IMR-90 (cell line): Measurements from ENCODE around the gene MTFR1L. TPM values are rescaled to one million over a fixed set of nuclear protein-coding genes. Genes with fewer than 3 reads are reported as not detected.

Source experiments
- ATAC-seq: fragments of 200-7000 bp; cut with Tn5 transposase; 2 replicates; pipeline ENCODE4 v1.9.1; 2020; ENCODE audit warnings: low read depth, mild to moderate bottlenecking, moderate library complexity
- BruUV-seq: library from RNA; stranded (reverse); fragments of 400-500 nt; replicated peaks from 2 replicates; lab custom pipeline; 2021; lab: Mats Ljungman, UMichigan
- CTCF ChIA-PET: fragments of 300-600 bp; formaldehyde crosslinking; extraction: SDS; loops from one replicate; lab custom pipeline; 2021; ENCODE audit warnings: antibody characterized with exemption; lab: Yijun Ruan, JAX
- POLR2A ChIA-PET: fragments of 300-600 bp; sonication (Branson Sonifier 250); formaldehyde crosslinking; loops from one replicate; lab custom pipeline; 2022; ENCODE audit warnings: antibody characterized with exemption; ENCODE audit not compliant: unreplicated experiment; lab: Charles Lee
- DNase-seq: peaks from one replicate; pipeline ENCODE4 v3.0.0; 2013
- H2AFZ ChIP-seq: replicated peaks from 2 replicates; pipeline ENCODE3; 2013; ENCODE audit warnings: low read length, mild to moderate bottlenecking; ENCODE audit not compliant: poor library complexity
- H2AK5ac ChIP-seq: 2 replicates; pipeline ENCODE4 v1.6.1; 2013; ENCODE audit warnings: low read depth, low read length, inconsistent platforms
- H2AK9ac ChIP-seq: replicated peaks from 2 replicates; pipeline ENCODE3; 2013; ENCODE audit warnings: mild to moderate bottlenecking, low read depth, low read length, moderate library complexity; ENCODE audit not compliant: poor library complexity
- H2BK120ac ChIP-seq: 2 replicates; pipeline ENCODE4 v1.6.1; 2013; ENCODE audit warnings: low read depth, low read length, inconsistent platforms
- H2BK15ac ChIP-seq: 3 replicates; pipeline ENCODE4 v1.6.1; 2013; ENCODE audit warnings: low read depth, low read length, inconsistent platforms
- H2BK20ac ChIP-seq: 2 replicates; pipeline ENCODE4 v1.6.1; 2013; ENCODE audit warnings: low read depth, mild to moderate bottlenecking, inconsistent platforms, low read length, moderate library complexity
- H2BK5ac ChIP-seq: 2 replicates; pipeline ENCODE4 v1.6.1; 2013; ENCODE audit warnings: mild to moderate bottlenecking, low read depth, low read length, inconsistent platforms; ENCODE audit not compliant: poor library complexity, severe bottlenecking
- H3K14ac ChIP-seq: replicated peaks from 2 replicates; pipeline ENCODE4 v1.6.1; 2013; ENCODE audit warnings: low read depth, low read length, inconsistent platforms
- H3K18ac ChIP-seq: 2 replicates; pipeline ENCODE4 v1.6.1; 2013; ENCODE audit warnings: low read depth, low read length, control low read depth
- H3K23ac ChIP-seq: 2 replicates; pipeline ENCODE4 v1.6.1; 2013; ENCODE audit warnings: low read depth, low read length, inconsistent platforms
- H3K27ac ChIP-seq: 2 replicates; pipeline ENCODE4 v1.5.1; 2013; ENCODE audit warnings: mild to moderate bottlenecking, control low read depth, low read length; ENCODE audit not compliant: insufficient read depth
- H3K27me3 ChIP-seq: 2 replicates; pipeline ENCODE4 v1.6.1; 2013; ENCODE audit warnings: low read length; ENCODE audit not compliant: control insufficient read depth, insufficient read depth
- H3K36me3 ChIP-seq: 2 replicates; pipeline ENCODE4 v1.6.1; 2013; ENCODE audit warnings: low read length, mixed read lengths; ENCODE audit not compliant: control insufficient read depth, insufficient read depth
- H3K4ac ChIP-seq: 2 replicates; pipeline ENCODE4 v1.6.1; 2013; ENCODE audit warnings: low read depth, low read length, inconsistent platforms
- H3K4me1 ChIP-seq: 2 replicates; pipeline ENCODE4 v1.6.1; 2013; ENCODE audit warnings: low read length, mixed read lengths; ENCODE audit not compliant: control insufficient read depth, insufficient read depth
- H3K4me2 ChIP-seq: 2 replicates; pipeline ENCODE4 v1.6.1; 2013; ENCODE audit warnings: low read depth, mild to moderate bottlenecking, control low read depth, low read length, moderate library complexity
- H3K4me3 ChIP-seq: 2 replicates; pipeline ENCODE4 v1.5.1; 2013; ENCODE audit warnings: low read depth, mild to moderate bottlenecking, control low read depth, low read length, moderate library complexity; ENCODE audit not compliant: insufficient read depth
- H3K56ac ChIP-seq: 2 replicates; pipeline ENCODE4 v1.6.1; 2013; ENCODE audit warnings: low read length, inconsistent platforms; ENCODE audit not compliant: insufficient read depth; ENCODE audit errors: extremely low read depth
- H3K79me1 ChIP-seq, 2 experiments: 2 replicates each; pipeline ENCODE4 v1.6.1; 2013; ENCODE audit warnings: low read length in 2 of 2, inconsistent platforms in 1 of 2, low read depth in 1 of 2
- H3K9ac ChIP-seq: 2 replicates; pipeline ENCODE4 v1.6.1; 2013; ENCODE audit warnings: low read depth, low read length, control low read depth
- H3K9me1 ChIP-seq: 2 replicates; pipeline ENCODE4 v1.6.1; 2013; ENCODE audit warnings: low read length, inconsistent platforms; ENCODE audit not compliant: insufficient read depth
- H3K9me3 ChIP-seq: 2 replicates; pipeline ENCODE4 v1.6.1; 2013; ENCODE audit warnings: low read length; ENCODE audit not compliant: control insufficient read depth, insufficient read depth
- H4K20me1 ChIP-seq: 2 replicates; pipeline ENCODE4 v1.6.1; 2013; ENCODE audit warnings: low read length, inconsistent platforms; ENCODE audit not compliant: insufficient read depth
- H4K5ac ChIP-seq: 2 replicates; pipeline ENCODE4 v1.6.1; 2013; ENCODE audit warnings: mild to moderate bottlenecking, low read depth, low read length, control low read depth
- H4K8ac ChIP-seq, 2 experiments: 2 replicates each; pipeline ENCODE4 v1.6.1; 2013; ENCODE audit warnings: low read depth in 2 of 2, low read length in 2 of 2, control low read depth in 1 of 2, inconsistent platforms in 1 of 2
- H4K91ac ChIP-seq: 2 replicates; pipeline ENCODE4 v1.6.1; 2013; ENCODE audit warnings: low read depth, low read length, inconsistent platforms; ENCODE audit not compliant: insufficient read depth
- BHLHE40 ChIP-seq: fragments of 150-350 bp; IDR thresholded peaks from 2 replicates; pipeline ENCODE4 v1.6.1; 2016; ENCODE audit warnings: mild to moderate bottlenecking, low read depth, low read length
- CEBPB ChIP-seq: IDR thresholded peaks from 2 replicates; pipeline ENCODE4 v1.6.1; 2012; ENCODE audit warnings: low read depth, low read length, improper control_type of control experiment
- CHD1 ChIP-seq: IDR thresholded peaks from 2 replicates; pipeline ENCODE4 v1.6.1; 2012; ENCODE audit warnings: low read depth, low read length, improper control_type of control experiment
- FOS ChIP-seq: fragments of 150-350 bp; IDR thresholded peaks from 2 replicates; pipeline ENCODE4 v1.6.1; 2016; ENCODE audit warnings: low read depth, low read length
- MAFK ChIP-seq: IDR thresholded peaks from 2 replicates; pipeline ENCODE4 v1.6.1; 2012; ENCODE audit warnings: low read depth, low read length, improper control_type of control experiment
- MAZ ChIP-seq: IDR thresholded peaks from 2 replicates; pipeline ENCODE4 v1.6.1; 2012; ENCODE audit warnings: low read depth, mild to moderate bottlenecking, low read length, improper control_type of control experiment, moderate library complexity, borderline replicate concordance
- MXI1 ChIP-seq: IDR thresholded peaks from 2 replicates; pipeline ENCODE4 v1.6.1; 2012; ENCODE audit warnings: low read depth, mild to moderate bottlenecking, low read length, moderate library complexity, borderline replicate concordance
- NFE2L2 ChIP-seq: fragments of 150-350 bp; IDR thresholded peaks from 2 replicates; pipeline ENCODE4 v1.6.1; 2016; ENCODE audit warnings: low read depth, mild to moderate bottlenecking, low read length
- POLR2A ChIP-seq: IDR thresholded peaks from 2 replicates; pipeline ENCODE4 v1.6.1; 2012; ENCODE audit warnings: mild to moderate bottlenecking, low read depth, low read length
- RAD21 ChIP-seq: IDR thresholded peaks from 2 replicates; pipeline ENCODE4 v1.6.1; 2012; ENCODE audit warnings: low read length, improper control_type of control experiment
- RCOR1 ChIP-seq: IDR thresholded peaks from 2 replicates; pipeline ENCODE4 v1.6.1; 2012; ENCODE audit warnings: mild to moderate bottlenecking, low read length, improper control_type of control experiment; ENCODE audit not compliant: insufficient replicate concordance
- RFX5 ChIP-seq: IDR thresholded peaks from 2 replicates; pipeline ENCODE4 v1.8.0; 2012; ENCODE audit warnings: low read depth, mild to moderate bottlenecking, low read length, moderate library complexity
- SMC3 ChIP-seq: fragments of 150-350 bp; IDR thresholded peaks from 2 replicates; pipeline ENCODE4 v1.6.1; 2016; ENCODE audit warnings: low read depth, mild to moderate bottlenecking, antibody characterized with exemption, low read length, moderate library complexity
- WGBS, 2 experiments: methylation state at CpG; one replicate each; pipeline versions ENCODE4 v1.1.5 to v1.1.7; 2013; ENCODE audit warnings: missing lambda C conversion rate in 2 of 2; ENCODE audit not compliant: insufficient read length in 1 of 2; ENCODE audit errors: extremely low coverage in 2 of 2; 5-methylcytosine and 5-hydroxymethylcytosine counted together
- dilution Hi-C: fragments of 300-500 bp; cut with HindIII; formaldehyde crosslinking; loops from one replicate; pipeline ENCODE4 v1.14.3; 2018; ENCODE audit warnings: low sequenced_read_pairs; ENCODE audit not compliant: unreplicated experiment
- in situ Hi-C: fragments of 300-500 bp; cut with MboI; formaldehyde crosslinking; loops from 3 replicates; pipeline ENCODE4 v1.14.3; 2019; ENCODE audit warnings: low sequenced_read_pairs, inconsistent platforms, mixed read lengths
- intact Hi-C: fragments of 100-400 bp; cut with micrococcal nuclease; formaldehyde crosslinking; loops from 2 replicates; pipeline ENCODE4 v1.10.0; 2022
- polyA plus RNA-seq, 3 experiments: library from polyadenylated mRNA; depleted of rRNA; stranded (reverse); fragments of >200 nt; gene quantifications; 2 replicates each; pipeline ENCODE4 v1.2.3, GENCODE V29; 2012; ENCODE audit warnings: low replicate concordance in 1 of 3
- total RNA-seq: library from RNA; depleted of rRNA; stranded (reverse); fragments of >200 nt; gene quantifications from 2 replicates; pipeline ENCODE4 v1.2.3, GENCODE V29; 2012
- TF ChIP-seq, protein P1 (sequence below): conservative IDR thresholded peaks from 2 replicates; pipeline ENCODE4 v1.5.1; 2012; ENCODE audit warnings: mild to moderate bottlenecking, low read depth, low read length, improper control_type of control experiment

The MTFR1L gene
- total and polyA plus RNA-seq, 2 of the 4 experiments (the other 2 are of a cell fraction): 69.1 to 69.7 TPM

DNA sequence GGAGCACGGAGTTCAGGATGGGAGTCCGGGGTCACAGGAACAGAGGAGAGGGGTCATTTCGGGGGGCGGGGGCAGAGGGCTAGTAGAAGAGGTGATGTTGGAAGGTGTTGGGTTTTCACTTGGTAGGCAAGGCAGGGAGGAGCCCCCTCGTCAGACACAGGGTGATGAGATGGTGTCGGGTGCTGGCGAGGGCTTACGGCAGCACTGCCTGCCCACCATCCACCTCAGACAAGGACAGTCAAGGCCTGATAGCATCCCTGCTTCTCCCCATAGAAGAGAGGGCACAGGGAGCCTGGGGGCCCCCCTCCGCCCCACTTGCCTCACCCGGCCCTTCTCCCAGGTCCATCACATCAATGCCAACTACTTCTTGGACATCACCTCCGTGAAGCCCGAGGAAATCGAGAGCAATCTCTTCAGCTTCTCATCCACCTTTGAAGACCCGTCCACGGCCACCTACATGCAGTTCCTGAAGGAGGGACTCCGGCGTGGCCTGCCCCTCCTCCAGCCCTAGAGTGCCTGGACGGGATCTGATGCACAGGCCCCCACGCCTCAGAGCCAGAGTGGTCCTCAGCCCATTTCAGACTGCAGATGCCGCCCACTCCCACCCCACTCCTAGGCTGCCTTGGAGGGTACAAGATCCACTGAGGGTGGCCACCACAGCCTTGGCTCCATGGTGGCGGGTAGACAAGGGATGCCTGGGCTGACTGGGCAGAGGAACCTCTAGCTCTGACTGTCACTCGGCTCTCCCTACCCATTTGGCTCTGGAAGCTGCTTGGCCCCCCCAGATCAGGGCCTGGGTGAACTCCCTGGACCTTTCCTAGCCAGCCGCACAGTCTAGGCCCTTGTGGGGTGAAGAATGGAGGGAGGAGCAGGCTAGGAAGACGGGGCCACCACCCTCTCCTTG, 4.3 kb upstream of the MTFR1L start (continued):
- no peak for TF ChIP-seq RCOR1
- no peak for TF ChIP-seq CEBPB

DNA sequence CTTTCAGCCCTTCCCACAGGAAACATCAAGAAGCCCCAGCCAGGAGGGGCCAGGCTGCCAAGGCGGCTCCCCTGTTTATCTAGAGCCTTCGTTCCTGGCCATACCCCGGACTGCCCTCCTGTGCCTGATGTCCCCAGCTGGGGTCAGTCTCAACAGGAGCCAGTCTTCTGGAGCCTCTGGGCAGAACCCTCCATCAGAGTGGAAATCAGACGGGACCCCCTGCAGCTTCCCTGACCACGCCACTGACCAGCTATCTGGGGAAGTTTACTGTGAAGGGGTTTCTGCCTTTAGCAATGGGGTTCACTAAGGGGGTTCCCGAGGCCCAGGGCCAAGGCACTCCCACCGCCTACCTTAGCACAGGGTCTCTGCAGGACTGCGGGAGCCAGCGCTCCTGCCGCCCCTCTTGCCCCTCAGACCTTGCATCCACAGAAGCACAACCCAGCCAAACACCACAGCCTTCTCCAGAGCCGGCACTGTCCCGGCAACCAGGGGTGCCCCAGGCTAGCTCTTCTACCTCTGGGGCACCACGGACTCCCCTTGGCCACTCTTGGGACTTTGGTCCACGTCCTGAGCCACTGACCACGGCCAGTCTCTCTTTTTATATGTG, 3.5 kb upstream of the MTFR1L start:
- H3K36me3 ChIP-seq: peaks cover 35% of the 10 kb centered on the region
- H4K8ac ChIP-seq: no peak overlapping the region
- H3K79me1 ChIP-seq: peaks cover 7 to 41% of the 10 kb centered on the region in 2 experiments
- no peaks in the 10 kb centered on the region for H3K9me3 ChIP-seq
- H4K20me1 ChIP-seq: peaks cover 7% of the 10 kb centered on the region
- WGBS, 2 experiments: 91% methylated on average over 6 of the region's 15 CpGs; no CpG with 5 or more reads in 1 of the 2 experiments
- no peak overlapping the region for H3K4me3 ChIP-seq
- no peak overlapping the region for H3K14ac ChIP-seq
- H2BK20ac ChIP-seq: no peak overlapping the region
- H2BK5ac ChIP-seq: no peak overlapping the region
- H2AK9ac ChIP-seq: no peak overlapping the region
- intact Hi-C loops: loop anchor here (10.0 kb wide), 1 partner anchor 571 kb away; the partner anchor contains the start of gene RSRP1
- no TSS peak for BruUV-seq
- no peak overlapping the region for H2AK5ac ChIP-seq
- ChIA-PET CTCF (no interaction called here), POLR2A (no interaction called here)
- no peak overlapping the region for H3K23ac ChIP-seq
- no peak overlapping the region for H3K27ac ChIP-seq
- H3K56ac ChIP-seq: no peak overlapping the region
- H3K4me1 ChIP-seq: peaks cover 10% of the 10 kb centered on the region
- no peak overlapping the region for H3K18ac ChIP-seq
- peaks cover 11% of the 10 kb centered on the region for H3K9me1 ChIP-seq
- in situ Hi-C loops: loop anchor here (25.0 kb wide), 2 partner anchors 404 to 579 kb away; partner anchors contain the start of genes RHCE, RSRP1 and SYF2
- dilution Hi-C loops: no loop called here
- no peak overlapping the region for H3K4me2 ChIP-seq
- ATAC-seq (no peak), DNase-seq (no peak)
- no peaks in the 10 kb centered on the region for H3K27me3 ChIP-seq
- no peak overlapping the region for H4K91ac ChIP-seq
- no peak overlapping the region for H4K5ac ChIP-seq
- H2BK120ac ChIP-seq: no peak overlapping the region
- H3K9ac ChIP-seq: no peak overlapping the region
- no peak overlapping the region for H2BK15ac ChIP-seq
- H2AFZ ChIP-seq: no peak overlapping the region
- no peak overlapping the region for H3K4ac ChIP-seq
- TF ChIP-seq MXI1 (no peak), MAZ (no peak), NFE2L2 (no peak), RCOR1 (no peak), RFX5 (no peak), BHLHE40 (no peak), CEBPB (no peak), CHD1 (no peak), FOS (no peak), POLR2A (no peak), MAFK (no peak), SMC3 (no peak), RAD21 (no peak)
- TF ChIP-seq, protein P1, sequence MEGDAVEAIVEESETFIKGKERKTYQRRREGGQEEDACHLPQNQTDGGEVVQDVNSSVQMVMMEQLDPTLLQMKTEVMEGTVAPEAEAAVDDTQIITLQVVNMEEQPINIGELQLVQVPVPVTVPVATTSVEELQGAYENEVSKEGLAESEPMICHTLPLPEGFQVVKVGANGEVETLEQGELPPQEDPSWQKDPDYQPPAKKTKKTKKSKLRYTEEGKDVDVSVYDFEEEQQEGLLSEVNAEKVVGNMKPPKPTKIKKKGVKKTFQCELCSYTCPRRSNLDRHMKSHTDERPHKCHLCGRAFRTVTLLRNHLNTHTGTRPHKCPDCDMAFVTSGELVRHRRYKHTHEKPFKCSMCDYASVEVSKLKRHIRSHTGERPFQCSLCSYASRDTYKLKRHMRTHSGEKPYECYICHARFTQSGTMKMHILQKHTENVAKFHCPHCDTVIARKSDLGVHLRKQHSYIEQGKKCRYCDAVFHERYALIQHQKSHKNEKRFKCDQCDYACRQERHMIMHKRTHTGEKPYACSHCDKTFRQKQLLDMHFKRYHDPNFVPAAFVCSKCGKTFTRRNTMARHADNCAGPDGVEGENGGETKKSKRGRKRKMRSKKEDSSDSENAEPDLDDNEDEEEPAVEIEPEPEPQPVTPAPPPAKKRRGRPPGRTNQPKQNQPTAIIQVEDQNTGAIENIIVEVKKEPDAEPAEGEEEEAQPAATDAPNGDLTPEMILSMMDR: no peak
